GF-D8 (cell line): ENCODE results near the gene ARFGAP3.
"Not testable (repeated sequence)": the region's sequence is repeated elsewhere in the genome, so short reads cannot be mapped to it uniquely, and the experiment has no call there.

ENCODE experiments used
- DNase-seq: peaks from one replicate; lab custom pipeline; 2025; lab: John Stamatoyannopoulos, UW

ARFGAP3 gene

GRCh38 chr22:42768385-42769035 lies 88.6 kb downstream of the ARFGAP3 start:
- DNase-seq, result no peak

- no peak for DNase-seq
Observed at GRCh38 chr22:42766860-42767259, 90.2 kb downstream of the ARFGAP3 start.

GRCh38 chr22:42764895-42765363 lies 92.1 kb downstream of the ARFGAP3 start:
- no peak for DNase-seq

GRCh38 chr22:42763965-42764480 lies 93.0 kb downstream of the ARFGAP3 start:
- no peak for DNase-seq

- DNase-seq, result no peak
Observed at GRCh38 chr22:42760806-42761565, 96.1 kb downstream of the ARFGAP3 start.

GRCh38 chr22:42758931-42759629 lies 98.0 kb downstream of the ARFGAP3 start:
- DNase-seq, result no peak

GRCh38 chr22:42755553-42755952 lies 101.5 kb downstream of the ARFGAP3 start:
- DNase-seq, result not testable (repeated sequence)

GRCh38 chr22:42755121-42755520 lies 102.0 kb downstream of the ARFGAP3 start:
- DNase-seq, result not testable (repeated sequence)

GRCh38 chr22:42754658-42755057 lies 102.4 kb downstream of the ARFGAP3 start:
- DNase-seq, result no peak

GRCh38 chr22:42752912-42753311 lies 104.2 kb downstream of the ARFGAP3 start:
- DNase-seq, result no peak

GRCh38 chr22:42752230-42752746 lies 104.8 kb downstream of the ARFGAP3 start:
- peak; percentile 69 for DNase-seq

GRCh38 chr22:42750421-42750820 lies 106.7 kb downstream of the ARFGAP3 start:
- not testable (repeated sequence) for DNase-seq

GRCh38 chr22:42747701-42748513 lies 109.2 kb downstream of the ARFGAP3 start:
- no peak for DNase-seq
